ENCODE measurements around the gene PGC.

DNA sequence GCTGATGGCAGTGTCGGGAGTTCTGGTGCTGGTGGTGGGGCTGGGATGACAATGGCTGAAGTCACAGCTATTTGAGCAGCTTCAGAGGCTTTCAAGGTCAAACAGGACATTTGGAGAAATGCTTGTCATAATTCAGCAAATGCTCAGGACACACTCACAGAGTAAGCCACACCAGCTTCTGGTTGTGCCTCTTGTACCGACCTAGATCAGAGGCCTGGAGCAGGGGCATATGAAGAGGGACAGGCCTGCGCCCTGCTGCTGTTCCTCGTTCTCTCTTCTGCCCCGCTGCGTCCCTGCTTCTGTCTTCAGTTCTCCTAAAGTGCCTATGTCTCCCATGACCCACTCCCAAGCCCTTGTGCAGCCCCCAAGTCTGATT, 893 bp upstream of the PGC start:
- TF ChIP-seq EZH2 (IDR thresholded peaks at IDR 0.05; ENCODE audit: borderline replicate concordance, low read depth, low read length, severe bottlenecking) (no peak), MYC (IDR thresholded peaks at IDR 0.05; ENCODE audit: low read depth, low read length) (no peak), POLR2AphosphoS5 (IDR thresholded peaks at IDR 0.05; ENCODE audit: insufficient read depth, low read depth, low read length) (no peak), POLR2A (IDR thresholded peaks at IDR 0.05; ENCODE audit: low read depth, low read length) (no peak)
- TF ChIP-seq, protein P1, sequence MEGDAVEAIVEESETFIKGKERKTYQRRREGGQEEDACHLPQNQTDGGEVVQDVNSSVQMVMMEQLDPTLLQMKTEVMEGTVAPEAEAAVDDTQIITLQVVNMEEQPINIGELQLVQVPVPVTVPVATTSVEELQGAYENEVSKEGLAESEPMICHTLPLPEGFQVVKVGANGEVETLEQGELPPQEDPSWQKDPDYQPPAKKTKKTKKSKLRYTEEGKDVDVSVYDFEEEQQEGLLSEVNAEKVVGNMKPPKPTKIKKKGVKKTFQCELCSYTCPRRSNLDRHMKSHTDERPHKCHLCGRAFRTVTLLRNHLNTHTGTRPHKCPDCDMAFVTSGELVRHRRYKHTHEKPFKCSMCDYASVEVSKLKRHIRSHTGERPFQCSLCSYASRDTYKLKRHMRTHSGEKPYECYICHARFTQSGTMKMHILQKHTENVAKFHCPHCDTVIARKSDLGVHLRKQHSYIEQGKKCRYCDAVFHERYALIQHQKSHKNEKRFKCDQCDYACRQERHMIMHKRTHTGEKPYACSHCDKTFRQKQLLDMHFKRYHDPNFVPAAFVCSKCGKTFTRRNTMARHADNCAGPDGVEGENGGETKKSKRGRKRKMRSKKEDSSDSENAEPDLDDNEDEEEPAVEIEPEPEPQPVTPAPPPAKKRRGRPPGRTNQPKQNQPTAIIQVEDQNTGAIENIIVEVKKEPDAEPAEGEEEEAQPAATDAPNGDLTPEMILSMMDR (IDR thresholded peaks at IDR 0.05; ENCODE audit: extremely low read depth in 1 of 2, insufficient read depth in 1 of 2, low read depth in 1 of 2, low read length in 2 of 2), result no peak

Data from endothelial cell of umbilical vein (primary cell).